Activated CD4-positive, CD25-positive, alpha-beta regulatory T cell treated with anti-CD3 and anti-CD28 coated beads, Interleukin-2, amount 50 U/mL, for 72 hours (primary cell): ENCODE data around the gene GPALPP1.
"Not testable (repeated sequence)": the region's sequence is repeated elsewhere in the genome, so short reads cannot be mapped to it uniquely, and the experiment has no call there.

ENCODE experiments used
- DNase-seq: peaks from one replicate; pipeline ENCODE4 v3.0.0; 2021

GPALPP1 gene

GRCh38 chr13:45007823-45008222, 18.5 kb downstream of the GPALPP1 start:
- DNase-seq = no peak

- DNase-seq = no peak
Observed at GRCh38 chr13:45011198-45011597, 21.9 kb downstream of the GPALPP1 start.

DNA sequence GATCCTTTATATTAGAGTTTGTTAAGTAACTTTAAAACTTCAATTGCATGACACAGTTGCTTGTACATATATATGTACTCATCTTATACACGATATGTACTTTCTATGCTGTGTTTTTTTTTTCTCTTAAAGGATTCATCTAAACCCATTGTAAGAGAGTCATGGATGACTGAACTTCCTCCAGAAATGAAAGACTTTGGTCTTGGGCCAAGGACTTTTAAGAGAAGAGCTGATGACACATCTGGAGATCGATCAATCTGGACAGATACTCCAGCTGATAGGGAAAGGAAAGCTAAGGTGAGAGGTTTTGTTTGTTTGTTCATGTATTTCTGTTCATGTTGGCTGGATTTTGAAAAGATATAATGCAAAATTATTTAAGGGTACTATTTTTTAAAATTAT, 26.0 kb downstream of the GPALPP1 start:
- DNase-seq = no peak

DNA sequence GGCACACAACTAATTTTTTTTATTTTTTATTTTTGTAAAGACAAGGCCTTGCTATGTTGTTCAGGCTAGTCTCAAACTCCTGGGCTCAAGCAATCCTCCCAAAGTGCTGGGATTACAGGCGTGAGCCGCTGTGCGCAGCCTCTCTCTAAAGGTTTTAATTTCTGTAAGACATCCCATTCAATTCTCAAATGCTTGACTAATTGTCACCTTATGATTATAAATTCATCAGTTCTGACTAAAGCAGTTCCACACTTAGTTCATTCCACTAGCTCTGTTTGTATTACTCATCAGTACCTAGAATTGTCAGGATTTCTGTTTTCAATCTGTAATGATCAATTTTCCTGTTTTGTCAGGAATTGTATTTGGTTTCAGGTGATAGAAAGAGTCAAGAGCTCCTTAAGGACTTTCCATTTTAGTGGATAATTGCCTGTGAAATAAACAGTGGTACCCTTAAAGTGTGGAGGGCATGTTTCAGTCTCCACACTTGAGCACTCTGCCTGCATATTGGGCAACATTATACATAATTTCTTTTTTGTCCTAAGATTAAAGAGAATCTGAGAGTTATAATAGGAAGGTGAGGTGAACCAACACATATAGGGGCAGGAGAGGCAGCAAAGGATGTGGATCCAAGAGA, 27.6 kb downstream of the GPALPP1 start:
- no peak for DNase-seq

DNA sequence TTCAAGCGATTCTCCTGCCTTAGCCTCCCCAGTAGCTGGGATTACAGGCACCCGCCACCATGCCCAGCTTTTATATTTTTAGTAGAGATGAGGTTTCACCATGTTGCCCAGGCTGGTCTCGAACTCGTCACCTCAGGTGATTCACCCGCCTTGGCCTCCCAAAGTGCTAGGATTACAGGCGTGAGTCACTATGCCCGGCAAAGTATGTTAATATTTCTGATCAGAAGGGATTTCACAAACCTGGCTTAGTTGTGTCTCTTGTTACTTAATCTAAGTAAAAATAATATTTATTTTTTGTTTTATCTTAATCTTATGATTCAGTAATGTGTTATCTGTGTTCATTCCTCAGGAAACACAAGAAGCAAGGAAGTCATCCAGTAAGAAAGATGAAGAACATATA, 30.6 kb downstream of the GPALPP1 start:
- not testable (repeated sequence) for DNase-seq

DNA sequence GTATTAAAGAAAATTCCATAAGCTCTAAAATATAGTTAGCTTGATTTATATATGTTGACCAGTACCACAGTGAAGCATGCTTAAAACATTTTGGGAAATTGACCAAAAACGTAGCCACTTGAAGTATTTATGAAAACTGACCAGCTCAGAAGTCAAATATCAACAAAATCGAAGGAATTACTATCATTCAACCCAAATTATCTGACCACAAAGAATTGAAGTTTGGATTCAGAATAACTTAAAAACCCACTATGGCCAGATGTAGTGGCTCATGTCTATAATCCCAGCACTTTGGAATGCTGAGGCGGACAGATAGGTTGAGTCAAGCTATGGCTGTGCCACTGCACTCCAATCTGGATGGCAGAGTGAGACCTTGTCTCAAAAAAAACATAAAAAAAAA, 31.9 kb downstream of the GPALPP1 start:
- no peak for DNase-seq

- no peak for DNase-seq
Observed at GRCh38 chr13:45024847-45025246, 35.5 kb downstream of the GPALPP1 start.

DNA sequence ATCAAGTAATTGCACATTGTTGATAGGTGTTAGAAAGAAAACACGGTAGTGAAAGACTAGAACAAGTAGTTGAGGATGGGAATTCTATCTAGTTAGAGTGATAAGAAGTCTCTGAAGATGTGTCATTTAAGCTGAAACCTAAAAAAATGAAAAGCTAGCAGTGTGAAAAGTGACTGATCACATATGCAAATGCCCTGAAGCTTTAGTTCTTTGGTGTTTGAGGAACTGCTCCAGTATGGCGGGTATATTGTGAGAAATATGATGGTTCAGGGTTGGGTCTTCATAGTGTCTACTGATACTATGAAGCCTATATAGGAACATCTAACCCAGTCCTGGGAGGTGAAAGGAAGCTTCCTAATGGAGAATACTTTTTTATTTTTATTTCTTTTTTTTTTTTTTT, 45.0 kb downstream of the GPALPP1 start:
- DNase-seq = no peak

- DNase-seq = no peak
Observed at GRCh38 chr13:45036206-45036605, 46.9 kb downstream of the GPALPP1 start.

DNA sequence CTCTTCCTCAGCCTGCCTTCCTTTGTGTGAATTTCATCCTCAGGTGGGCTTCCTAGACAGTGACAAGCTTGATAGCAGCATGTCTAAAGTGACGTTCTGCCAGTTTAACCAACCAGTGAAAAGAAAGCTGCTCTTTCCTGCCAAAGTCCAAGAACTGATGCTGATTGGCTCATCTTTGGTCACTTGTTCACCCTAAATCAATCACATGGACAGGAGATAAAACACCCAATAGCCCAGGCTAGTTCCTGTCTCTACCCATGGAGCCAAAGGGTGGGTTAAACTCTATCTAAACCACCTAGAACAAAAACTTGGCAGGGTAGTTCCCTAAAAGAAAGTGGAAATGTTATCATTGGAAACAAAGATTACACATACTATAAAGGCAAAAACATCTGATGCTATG, 50.8 kb downstream of the GPALPP1 start:
- DNase-seq = no peak

DNA sequence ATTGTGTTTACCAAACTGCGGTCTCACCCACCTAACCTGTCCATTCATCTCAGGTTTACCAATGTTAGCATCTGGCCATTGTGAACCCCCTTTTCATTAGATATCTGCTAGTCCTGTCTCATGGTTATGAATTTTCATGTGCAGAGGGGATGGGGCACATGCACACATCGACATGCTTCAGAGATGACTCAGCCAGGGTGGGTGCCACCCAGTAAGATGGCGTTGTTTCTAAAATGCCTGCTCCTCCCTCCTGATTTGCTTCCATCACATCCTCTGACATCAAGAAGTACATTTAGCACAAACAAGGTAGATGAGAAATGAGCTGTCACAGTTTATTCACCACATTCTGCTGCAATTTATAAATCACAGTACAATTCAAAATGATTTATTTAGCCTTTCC, 51.3 kb downstream of the GPALPP1 start:
- no peak for DNase-seq

DNA sequence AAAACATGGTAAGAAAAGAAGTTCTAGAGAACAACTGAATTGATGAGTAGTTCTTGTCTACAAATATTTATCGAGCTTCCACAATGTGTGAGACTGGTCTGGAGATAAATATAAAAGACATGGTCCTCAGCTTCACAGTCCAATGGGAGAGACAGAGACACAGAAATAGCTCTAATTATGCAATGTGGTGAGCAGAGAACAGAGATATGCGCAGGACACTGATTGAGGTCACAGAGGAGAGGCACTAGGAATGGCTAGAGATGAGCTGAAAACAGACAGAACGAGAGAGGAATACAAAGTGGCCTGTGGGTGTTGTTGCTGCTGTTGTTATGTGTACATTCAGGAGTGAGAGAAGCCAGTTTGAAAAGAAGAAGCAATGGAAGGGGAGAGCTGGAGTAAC, 53.2 kb downstream of the GPALPP1 start:
- no peak for DNase-seq

DNA sequence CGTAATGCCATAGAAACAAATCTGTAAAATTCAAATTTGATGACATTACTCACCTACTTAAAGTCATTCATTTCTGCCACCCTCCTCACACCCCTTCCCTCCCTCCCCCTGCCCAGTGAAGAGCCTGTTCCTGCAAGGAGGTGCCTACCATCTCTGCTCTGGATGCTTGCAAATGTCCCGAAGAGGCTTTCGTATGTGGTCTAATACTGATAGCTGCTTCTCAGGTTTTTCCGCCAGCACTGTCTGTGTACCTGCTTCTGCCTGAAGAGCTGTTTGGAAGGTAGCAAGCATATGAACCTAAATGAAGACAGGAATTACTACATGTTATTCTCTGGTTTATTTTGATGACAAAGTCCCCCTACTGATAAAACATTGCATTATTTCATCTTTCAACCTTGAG, 57.1 kb downstream of the GPALPP1 start:
- DNase-seq = no peak

DNA sequence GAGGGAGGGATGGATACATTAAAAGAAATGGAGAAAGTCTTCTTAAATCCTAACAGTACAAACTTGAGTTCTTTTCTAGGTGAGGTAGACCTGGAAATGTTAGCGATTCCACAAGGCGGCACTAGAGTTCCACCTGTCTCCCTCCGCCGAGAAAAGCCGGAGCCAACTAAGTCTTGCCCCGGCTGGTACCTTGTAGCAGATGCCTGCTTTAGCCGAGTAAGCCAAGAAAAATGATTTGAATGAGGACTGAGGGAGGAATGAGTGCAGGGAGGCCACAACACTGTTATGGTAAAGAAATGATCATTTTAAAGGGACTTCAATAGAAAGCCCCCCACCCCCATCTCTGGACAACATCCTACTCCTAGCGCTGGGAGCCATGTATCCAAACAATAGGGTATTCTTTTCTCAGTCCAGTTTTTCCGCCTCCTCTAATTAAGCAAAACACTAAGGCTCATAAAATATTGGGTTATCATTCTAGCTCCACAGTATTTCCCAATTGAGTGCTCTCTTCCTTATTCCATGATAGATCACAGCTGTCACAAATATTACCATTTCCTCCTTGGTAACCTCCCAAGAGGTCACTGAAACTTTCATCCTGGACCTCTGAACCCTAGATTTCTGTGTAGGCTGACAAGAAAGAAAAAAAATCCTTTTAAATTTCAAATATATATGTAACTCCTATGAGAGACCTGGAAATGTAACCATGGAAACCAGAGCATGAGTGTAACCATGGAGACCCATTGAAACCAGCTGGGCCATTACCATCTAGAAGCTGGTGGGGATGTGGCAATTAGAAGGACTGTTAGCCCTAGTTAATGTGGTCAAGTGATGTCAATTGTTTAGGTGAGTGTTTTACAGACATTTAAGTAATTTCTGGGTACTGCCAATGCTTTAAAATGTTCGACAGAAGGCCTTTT, 58.3 kb downstream of the GPALPP1 start:
- DNase-seq = peak; percentile 66

DNA sequence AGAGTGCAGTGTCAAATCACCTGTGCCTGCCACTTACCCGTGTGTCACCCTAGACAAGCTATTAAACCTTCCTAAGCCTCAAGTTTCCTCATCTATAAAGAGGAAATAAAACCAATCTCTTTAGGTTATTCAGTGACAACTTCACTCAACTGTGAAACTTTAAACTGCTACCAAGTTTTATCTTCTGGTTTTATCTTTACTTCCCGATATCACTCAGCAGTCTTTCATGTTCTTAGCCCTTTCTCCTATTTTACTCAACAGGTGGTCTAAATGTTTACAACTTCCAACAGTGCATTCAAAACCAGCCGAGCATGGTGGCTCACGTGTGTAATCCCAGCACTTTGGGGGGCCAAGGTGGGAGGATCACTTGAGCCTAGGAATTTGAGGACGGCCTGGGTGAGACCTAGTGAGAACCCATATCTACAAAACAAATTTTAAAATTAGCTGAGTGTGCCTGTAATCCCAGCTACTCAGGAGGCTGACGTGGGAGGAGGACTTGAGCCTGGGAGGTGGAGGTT, 59.6 kb downstream of the GPALPP1 start:
- no peak for DNase-seq

- no peak for DNase-seq
Observed at GRCh38 chr13:45049478-45049877, 60.1 kb downstream of the GPALPP1 start.

GRCh38 chr13:45051315-45051714, 62.0 kb downstream of the GPALPP1 start:
- no peak for DNase-seq

DNA sequence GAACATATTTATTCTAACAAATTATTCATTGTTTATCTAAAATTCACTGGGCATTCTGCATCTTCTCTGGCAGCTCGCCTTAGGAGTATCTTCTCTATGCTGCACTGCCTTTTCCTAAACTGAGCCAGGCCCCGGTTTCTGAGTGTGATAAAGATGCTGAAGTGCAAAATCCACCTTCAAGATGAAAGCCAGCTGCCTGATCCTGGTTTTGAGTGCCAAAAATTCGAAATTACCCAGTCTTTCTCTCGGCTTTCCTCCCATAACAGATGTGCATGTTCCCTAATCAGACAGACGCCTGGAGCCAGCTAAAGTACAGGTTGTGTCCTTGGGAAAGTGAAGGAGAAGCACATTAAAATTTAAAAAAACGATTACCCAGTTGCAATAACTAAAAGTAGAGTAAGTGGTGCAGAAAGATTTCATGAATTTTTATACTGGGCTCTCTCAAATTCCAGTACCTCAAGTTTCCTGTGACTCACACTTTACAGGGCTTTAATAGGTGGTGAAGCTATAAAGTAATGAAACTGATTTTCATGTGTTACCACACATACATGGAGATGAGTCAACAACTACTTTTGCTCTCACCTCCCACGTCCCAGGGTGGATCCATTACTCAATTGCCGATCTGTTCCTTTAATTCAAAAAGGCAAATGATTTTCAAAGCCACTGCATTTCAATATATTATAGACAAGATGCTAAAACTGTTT, 66.0 kb downstream of the GPALPP1 start:
- DNase-seq = no peak

- no peak for DNase-seq
Observed at GRCh38 chr13:45055902-45056648, 66.7 kb downstream of the GPALPP1 start.

- no peak for DNase-seq
Observed at GRCh38 chr13:45060062-45060461, 70.7 kb downstream of the GPALPP1 start.

- no peak for DNase-seq
Observed at GRCh38 chr13:45063261-45063860, 74.0 kb downstream of the GPALPP1 start.

- not testable (repeated sequence) for DNase-seq
Observed at GRCh38 chr13:45063889-45064288, 74.6 kb downstream of the GPALPP1 start.
